ENCODE results near the gene TC2N.

The TC2N gene

DNA sequence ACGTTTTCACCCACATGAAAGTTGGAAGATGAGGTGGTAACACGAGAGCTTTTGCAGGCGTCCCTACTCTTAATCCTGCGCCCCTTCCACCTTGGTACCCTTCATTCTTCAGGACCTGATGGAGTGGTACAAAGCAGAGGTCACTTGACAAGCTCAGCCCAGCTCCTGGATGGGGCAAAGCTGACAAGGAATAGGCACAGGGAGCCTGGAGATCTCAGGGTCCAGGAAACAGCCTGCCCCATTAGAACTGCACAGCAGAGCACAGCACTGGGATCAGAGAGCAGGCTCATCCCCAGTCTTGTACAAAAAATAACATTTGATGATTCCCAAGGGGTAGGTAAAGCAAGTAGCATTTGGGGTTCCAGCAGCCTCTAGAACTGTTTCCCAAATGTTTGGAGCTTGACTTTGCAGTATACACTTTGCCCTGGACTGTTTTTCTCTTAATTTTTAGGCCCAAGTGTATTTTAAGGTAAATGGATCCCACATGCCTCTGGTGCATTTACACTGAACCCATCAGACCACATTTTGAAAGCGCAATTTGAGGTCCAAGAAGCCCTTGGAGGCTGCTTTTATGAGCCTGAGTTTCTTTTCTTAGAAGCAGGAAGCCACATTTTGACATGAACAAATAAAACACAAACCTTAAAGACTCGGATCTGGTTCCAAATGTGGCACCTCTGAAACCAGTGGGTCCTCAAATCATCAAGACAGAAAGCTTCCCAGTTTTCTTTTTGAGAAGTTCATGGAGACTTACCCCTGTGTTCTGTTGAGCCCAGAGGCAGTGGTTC, 633 bp downstream of the TC2N start:
- Histone ChIP-seq H3K9ac (ENCODE audit: insufficient read length, low read depth) (no peak overlapping the region), H3K36me3 (ENCODE audit: insufficient read depth, insufficient read length, low read length) (no peaks in the 10 kb centered on the region), H3K9me3 (ENCODE audit: insufficient read depth, low read length) (no peaks in the 10 kb centered on the region), H3K4me3 (ENCODE audit: insufficient read length, low read depth) (no peak overlapping the region), H3K27me3 (ENCODE audit: insufficient read depth, insufficient read length) (no peaks in the 10 kb centered on the region), H3K4me1 (ENCODE audit: insufficient read depth, insufficient read length) (no peaks in the 10 kb centered on the region)
- no peak for DNase-seq (ENCODE audit: low read depth, low spot score)
- TF ChIP-seq YY1 (IDR thresholded peaks at IDR 0.05; ENCODE audit: insufficient read depth, insufficient read length): no peak
- TF ChIP-seq SUZ12 (IDR thresholded peaks at IDR 0.05; ENCODE audit: extremely low read depth, insufficient read depth, insufficient read length): no peak
- TF ChIP-seq ZNF274 (IDR thresholded peaks at IDR 0.05; ENCODE audit: low read depth, low read length): no peak

DNA sequence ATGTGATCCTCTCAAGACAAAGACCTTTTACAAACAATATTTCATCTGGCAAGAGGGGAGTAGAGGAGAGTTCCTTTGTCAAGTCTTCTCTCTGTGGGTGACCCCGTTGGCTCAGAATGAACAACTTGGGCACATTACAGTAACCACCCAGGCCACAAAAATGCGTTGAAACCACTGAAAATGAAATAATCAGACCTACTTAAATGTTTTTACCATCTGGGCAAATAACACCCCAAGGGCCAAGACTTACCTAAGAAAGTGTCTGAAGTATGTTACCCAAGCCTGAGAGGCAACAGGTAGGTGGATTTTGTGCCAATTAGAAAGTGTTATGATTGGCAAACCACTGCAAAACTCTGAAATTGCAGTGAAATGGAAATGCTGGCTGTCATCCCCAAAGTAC, 1.3 kb downstream of the TC2N start:
- no peaks in the 10 kb centered on the region for H3K27me3 ChIP-seq (ENCODE audit: insufficient read depth, insufficient read length)
- no peaks in the 10 kb centered on the region for H3K4me1 ChIP-seq (ENCODE audit: insufficient read depth, insufficient read length)
- DNase-seq (ENCODE audit: low read depth, low spot score): no peak
- no peaks in the 10 kb centered on the region for H3K36me3 ChIP-seq (ENCODE audit: insufficient read depth, insufficient read length, low read length)
- no peak overlapping the region for H3K9ac ChIP-seq (ENCODE audit: insufficient read length, low read depth)
- TF ChIP-seq SUZ12 (IDR thresholded peaks at IDR 0.05; ENCODE audit: extremely low read depth, insufficient read depth, insufficient read length) (no peak), ZNF274 (IDR thresholded peaks at IDR 0.05; ENCODE audit: low read depth, low read length) (no peak), YY1 (IDR thresholded peaks at IDR 0.05; ENCODE audit: insufficient read depth, insufficient read length) (no peak)
- H3K9me3 ChIP-seq (ENCODE audit: insufficient read depth, low read length): no peaks in the 10 kb centered on the region
- H3K4me3 ChIP-seq (ENCODE audit: insufficient read length, low read depth): no peak overlapping the region

GRCh38 chr14:91862417-91862816, 4.9 kb downstream of the TC2N start:
- Histone ChIP-seq H3K27me3 (ENCODE audit: insufficient read depth, insufficient read length) (no peaks in the 10 kb centered on the region), H3K4me1 (ENCODE audit: insufficient read depth, insufficient read length) (no peaks in the 10 kb centered on the region), H3K4me3 (ENCODE audit: insufficient read length, low read depth) (no peak overlapping the region), H3K9ac (ENCODE audit: insufficient read length, low read depth) (no peak overlapping the region), H3K9me3 (ENCODE audit: insufficient read depth, low read length) (no peaks in the 10 kb centered on the region), H3K36me3 (ENCODE audit: insufficient read depth, insufficient read length, low read length) (no peaks in the 10 kb centered on the region)
- TF ChIP-seq ZNF274 (IDR thresholded peaks at IDR 0.05; ENCODE audit: low read depth, low read length) (no peak), SUZ12 (IDR thresholded peaks at IDR 0.05; ENCODE audit: extremely low read depth, insufficient read depth, insufficient read length) (no peak), YY1 (IDR thresholded peaks at IDR 0.05; ENCODE audit: insufficient read depth, insufficient read length) (no peak)
- no peak for DNase-seq (ENCODE audit: low read depth, low spot score)

DNA sequence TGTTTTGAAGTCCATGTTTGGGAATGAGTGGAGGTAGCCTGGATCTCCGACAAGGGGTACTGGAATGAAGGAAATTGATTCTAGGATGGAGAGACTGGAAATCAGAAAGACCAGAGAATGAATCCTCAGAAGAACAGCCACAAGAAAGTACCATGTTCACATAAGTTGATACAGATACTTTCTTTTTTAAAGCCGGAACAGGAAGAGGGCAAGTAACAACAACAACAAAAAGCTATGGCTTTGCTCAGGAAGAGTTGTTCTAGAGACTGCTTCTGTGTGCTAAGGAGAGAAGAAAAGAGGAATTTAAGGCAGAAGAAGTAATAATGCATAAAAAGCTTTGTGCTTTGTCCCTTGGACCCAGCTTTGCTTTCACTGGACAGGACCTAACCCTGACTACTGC, 6.2 kb downstream of the TC2N start:
- no peaks in the 10 kb centered on the region for H3K36me3 ChIP-seq (ENCODE audit: insufficient read depth, insufficient read length, low read length)
- no peaks in the 10 kb centered on the region for H3K4me1 ChIP-seq (ENCODE audit: insufficient read depth, insufficient read length)
- H3K4me3 ChIP-seq (ENCODE audit: insufficient read length, low read depth): no peak overlapping the region
- H3K9ac ChIP-seq (ENCODE audit: insufficient read length, low read depth): no peak overlapping the region
- no peak for TF ChIP-seq SUZ12 (IDR thresholded peaks at IDR 0.05; ENCODE audit: extremely low read depth, insufficient read depth, insufficient read length)
- no peaks in the 10 kb centered on the region for H3K27me3 ChIP-seq (ENCODE audit: insufficient read depth, insufficient read length)
- no peak for DNase-seq (ENCODE audit: low read depth, low spot score)
- no peaks in the 10 kb centered on the region for H3K9me3 ChIP-seq (ENCODE audit: insufficient read depth, low read length)

- TF ChIP-seq ZNF274 (IDR thresholded peaks at IDR 0.05; ENCODE audit: low read depth, low read length) (no peak), YY1 (IDR thresholded peaks at IDR 0.05; ENCODE audit: insufficient read depth, insufficient read length) (no peak), SUZ12 (IDR thresholded peaks at IDR 0.05; ENCODE audit: extremely low read depth, insufficient read depth, insufficient read length) (no peak)
Measured at GRCh38 chr14:91860238-91860637, 7.1 kb downstream of the TC2N start.

GRCh38 chr14:91858536-91859275, 8.6 kb downstream of the TC2N start:
- Histone ChIP-seq H3K27me3 (ENCODE audit: insufficient read depth, insufficient read length) (no peaks in the 10 kb centered on the region), H3K9ac (ENCODE audit: insufficient read length, low read depth) (no peak overlapping the region), H3K4me1 (ENCODE audit: insufficient read depth, insufficient read length) (no peaks in the 10 kb centered on the region), H3K36me3 (ENCODE audit: insufficient read depth, insufficient read length, low read length) (no peaks in the 10 kb centered on the region), H3K4me3 (ENCODE audit: insufficient read length, low read depth) (no peak overlapping the region), H3K9me3 (ENCODE audit: insufficient read depth, low read length) (no peaks in the 10 kb centered on the region)
- no peak for DNase-seq (ENCODE audit: low read depth, low spot score)
- no peak for TF ChIP-seq YY1 (IDR thresholded peaks at IDR 0.05; ENCODE audit: insufficient read depth, insufficient read length)
- no peak for TF ChIP-seq ZNF274 (IDR thresholded peaks at IDR 0.05; ENCODE audit: low read depth, low read length)
- no peak for TF ChIP-seq SUZ12 (IDR thresholded peaks at IDR 0.05; ENCODE audit: extremely low read depth, insufficient read depth, insufficient read length)

More at GRCh38 chr14:91860238-91860637, 7.1 kb downstream of the TC2N start:
- Histone ChIP-seq H3K9ac (ENCODE audit: insufficient read length, low read depth) (no peak overlapping the region), H3K4me3 (ENCODE audit: insufficient read length, low read depth) (no peak overlapping the region), H3K9me3 (ENCODE audit: insufficient read depth, low read length) (no peaks in the 10 kb centered on the region), H3K4me1 (ENCODE audit: insufficient read depth, insufficient read length) (no peaks in the 10 kb centered on the region), H3K36me3 (ENCODE audit: insufficient read depth, insufficient read length, low read length) (no peaks in the 10 kb centered on the region), H3K27me3 (ENCODE audit: insufficient read depth, insufficient read length) (no peaks in the 10 kb centered on the region)
- no peak for DNase-seq (ENCODE audit: low read depth, low spot score)

DNA sequence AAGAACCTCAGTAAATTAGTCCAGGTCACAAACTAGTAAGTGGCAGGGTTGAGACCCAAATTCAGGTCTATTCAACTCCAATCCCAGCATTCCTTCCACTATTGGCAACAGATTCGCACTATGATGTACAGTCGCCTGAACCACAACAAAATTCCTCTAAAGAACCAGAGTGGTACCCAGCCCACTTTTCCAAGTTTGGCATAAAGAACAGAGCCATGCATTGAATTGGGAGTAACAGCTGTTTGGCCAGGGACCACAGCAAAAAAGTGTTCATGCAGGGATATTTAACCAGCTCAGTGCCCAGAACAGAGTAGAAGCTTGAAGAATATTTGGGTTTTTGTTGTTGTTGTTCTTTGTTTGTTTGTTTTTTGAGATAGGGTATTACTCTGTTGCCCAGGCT, 9.7 kb downstream of the TC2N start:
- no peak overlapping the region for H3K9ac ChIP-seq (ENCODE audit: insufficient read length, low read depth)
- no peak for DNase-seq (ENCODE audit: low read depth, low spot score)
- no peaks in the 10 kb centered on the region for H3K4me1 ChIP-seq (ENCODE audit: insufficient read depth, insufficient read length)
- H3K27me3 ChIP-seq (ENCODE audit: insufficient read depth, insufficient read length): no peaks in the 10 kb centered on the region
- H3K9me3 ChIP-seq (ENCODE audit: insufficient read depth, low read length): no peaks in the 10 kb centered on the region
- H3K36me3 ChIP-seq (ENCODE audit: insufficient read depth, insufficient read length, low read length): no peaks in the 10 kb centered on the region
- H3K4me3 ChIP-seq (ENCODE audit: insufficient read length, low read depth): no peak overlapping the region
- TF ChIP-seq ZNF274 (IDR thresholded peaks at IDR 0.05; ENCODE audit: low read depth, low read length) (no peak), SUZ12 (IDR thresholded peaks at IDR 0.05; ENCODE audit: extremely low read depth, insufficient read depth, insufficient read length) (no peak), YY1 (IDR thresholded peaks at IDR 0.05; ENCODE audit: insufficient read depth, insufficient read length) (no peak)
